HepG2 (cell line): Measurements from ENCODE around the gene DDAH2. TPM values are rescaled to one million over a fixed set of nuclear protein-coding genes. Genes with fewer than 3 reads are reported as not detected.

Source experiments
- HCFC1 ChIP-seq: fragments of 150-350 bp; IDR thresholded peaks from 2 replicates; pipeline ENCODE4 v1.6.1; 2014; ENCODE audit warnings: low read depth, low read length
- HDAC1 ChIP-seq: sonication (generic); formaldehyde crosslinking; IDR thresholded peaks from 2 replicates; pipeline ENCODE4 v1.5.1; 2020; ENCODE audit warnings: mild to moderate bottlenecking, missing genetic modification reagents
- SP4 ChIP-seq: sonication (generic); formaldehyde crosslinking; IDR thresholded peaks from 2 replicates; pipeline ENCODE4 v1.8.1; 2023; ENCODE audit warnings: mild to moderate bottlenecking, missing genetic modification reagents
- STAG1 ChIP-seq: sonication (generic); formaldehyde crosslinking; IDR thresholded peaks from 2 replicates; pipeline ENCODE4 v1.4.0; 2020; ENCODE audit warnings: missing genetic modification reagents
- ZNF17 ChIP-seq: sonication (generic); formaldehyde crosslinking; IDR thresholded peaks from 2 replicates; pipeline ENCODE4 v1.5.0; 2020; ENCODE audit warnings: mild to moderate bottlenecking, missing genetic modification reagents
- ZNF614 ChIP-seq: IDR thresholded peaks from 2 replicates; pipeline ENCODE4 v1.6.1; 2018; ENCODE audit warnings: missing biosample characterization, missing genetic modification reagents, inconsistent platforms, borderline replicate concordance
- ZNF768 ChIP-seq: sonication (generic); formaldehyde crosslinking; IDR thresholded peaks from 2 replicates; pipeline ENCODE4 v1.4.0; 2020; ENCODE audit warnings: missing genetic modification reagents
- polyA plus RNA-seq, 8 experiments: library from polyadenylated mRNA; depleted of rRNA in 3 of 8; stranded (reverse) in 7 of 8; unstranded in 1 of 8; fragments of >200 nt; fragmentation: Illumina TruSeq in 4 of 8; extraction: Trizol in 4 of 8; gene quantifications; 2 replicates each; pipeline versions ENCODE4 v1.2.1 to v1.2.3, GENCODE V29; 2011 to 2016; ENCODE audit warnings: low read depth in 4 of 8, missing spikeins in 1 of 8, mixed read lengths in 1 of 8; ENCODE audit not compliant: insufficient read depth in 1 of 8
- total RNA-seq, 5 experiments: library from RNA; depleted of rRNA; stranded (reverse); fragments of >200 nt; fragmentation: Illumina TruSeq; extraction: Trizol; gene quantifications; 2 replicates each; pipeline ENCODE4 v1.2.3, GENCODE V29; 2016; ENCODE audit warnings: low read depth in 1 of 5
- TF ChIP-seq, protein P1 (sequence below): sonication (generic); formaldehyde crosslinking; IDR thresholded peaks from 2 replicates; pipeline ENCODE4 v1.4.0; 2020; ENCODE audit warnings: low read depth, missing genetic modification reagents
- TF ChIP-seq, protein P2 (sequence below): sonication (generic); formaldehyde crosslinking; conservative IDR thresholded peaks from 2 replicates; pipeline ENCODE4 v1.8.1; 2023; ENCODE audit warnings: missing genetic modification reagents
- TF ChIP-seq, protein P3 (sequence below): sonication (generic); formaldehyde crosslinking; IDR thresholded peaks from 2 replicates; pipeline ENCODE4 v1.4.0; 2020; ENCODE audit warnings: missing genetic modification reagents
- TF ChIP-seq, protein P4 (sequence below): sonication (generic); formaldehyde crosslinking; IDR thresholded peaks from 2 replicates; pipeline ENCODE4 v1.4.0; 2020; ENCODE audit warnings: mild to moderate bottlenecking, missing genetic modification reagents, borderline replicate concordance

The DDAH2 gene
- total and polyA plus RNA-seq, 2 of the 13 experiments (the other 11 are each of a cell fraction or from before 2014, with no cell fraction given): 16.4 to 21.1 TPM

DNA sequence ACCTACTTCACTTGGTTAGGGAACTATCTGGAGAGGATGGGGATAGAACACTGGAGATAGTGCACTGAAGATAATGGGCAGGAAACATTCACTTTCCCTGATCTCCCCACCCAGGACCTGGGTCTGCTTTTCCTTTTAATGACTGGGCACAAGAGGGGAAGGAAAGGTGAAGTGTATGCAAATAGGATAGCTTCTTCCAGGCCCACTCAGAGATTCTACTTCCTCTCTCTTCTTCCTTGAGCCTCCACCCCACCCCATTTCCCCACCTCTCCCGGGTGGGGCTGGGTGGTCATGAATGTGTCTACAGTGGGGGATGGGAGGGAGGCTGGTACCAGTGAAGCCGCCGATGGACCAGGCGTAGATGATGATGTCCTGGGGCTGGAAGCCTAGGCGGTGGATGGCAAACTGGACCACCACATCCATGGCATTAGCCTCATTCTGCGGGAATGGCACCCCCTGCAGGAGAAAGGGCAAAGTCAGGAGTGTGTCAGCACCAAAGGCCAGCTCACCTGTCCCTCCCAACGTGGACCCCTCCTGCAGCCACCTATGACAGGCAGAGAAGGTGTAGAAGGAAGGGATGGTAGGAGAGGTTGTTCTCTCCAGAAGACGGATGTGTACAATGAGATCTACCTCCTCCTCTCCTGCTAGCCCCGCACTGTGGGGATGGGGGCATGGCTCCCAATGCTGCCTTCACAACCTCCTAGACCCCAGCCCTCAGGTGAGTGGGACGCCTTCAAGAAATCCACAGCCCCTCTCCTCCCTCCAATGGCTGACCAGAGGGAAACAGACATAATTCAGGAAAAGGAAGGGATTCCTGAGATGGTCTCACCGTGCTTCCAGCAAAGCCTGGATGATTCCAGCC lies 39.6 kb downstream of the DDAH2 start (continued):
- TF ChIP-seq ZNF614 (CRISPR knock-in tag) (no peak), ZNF768 (CRISPR knock-in tag) (peak; percentile 20; the same call in 1 of the 2 replicates), SP4 (no peak), HCFC1 (no peak), ZNF17 (CRISPR knock-in tag) (no peak), HDAC1 (CRISPR knock-in tag) (no peak), STAG1 (CRISPR knock-in tag) (peak; percentile 34; the same call in 1 of the 2 replicates)
- TF ChIP-seq, protein P1, sequence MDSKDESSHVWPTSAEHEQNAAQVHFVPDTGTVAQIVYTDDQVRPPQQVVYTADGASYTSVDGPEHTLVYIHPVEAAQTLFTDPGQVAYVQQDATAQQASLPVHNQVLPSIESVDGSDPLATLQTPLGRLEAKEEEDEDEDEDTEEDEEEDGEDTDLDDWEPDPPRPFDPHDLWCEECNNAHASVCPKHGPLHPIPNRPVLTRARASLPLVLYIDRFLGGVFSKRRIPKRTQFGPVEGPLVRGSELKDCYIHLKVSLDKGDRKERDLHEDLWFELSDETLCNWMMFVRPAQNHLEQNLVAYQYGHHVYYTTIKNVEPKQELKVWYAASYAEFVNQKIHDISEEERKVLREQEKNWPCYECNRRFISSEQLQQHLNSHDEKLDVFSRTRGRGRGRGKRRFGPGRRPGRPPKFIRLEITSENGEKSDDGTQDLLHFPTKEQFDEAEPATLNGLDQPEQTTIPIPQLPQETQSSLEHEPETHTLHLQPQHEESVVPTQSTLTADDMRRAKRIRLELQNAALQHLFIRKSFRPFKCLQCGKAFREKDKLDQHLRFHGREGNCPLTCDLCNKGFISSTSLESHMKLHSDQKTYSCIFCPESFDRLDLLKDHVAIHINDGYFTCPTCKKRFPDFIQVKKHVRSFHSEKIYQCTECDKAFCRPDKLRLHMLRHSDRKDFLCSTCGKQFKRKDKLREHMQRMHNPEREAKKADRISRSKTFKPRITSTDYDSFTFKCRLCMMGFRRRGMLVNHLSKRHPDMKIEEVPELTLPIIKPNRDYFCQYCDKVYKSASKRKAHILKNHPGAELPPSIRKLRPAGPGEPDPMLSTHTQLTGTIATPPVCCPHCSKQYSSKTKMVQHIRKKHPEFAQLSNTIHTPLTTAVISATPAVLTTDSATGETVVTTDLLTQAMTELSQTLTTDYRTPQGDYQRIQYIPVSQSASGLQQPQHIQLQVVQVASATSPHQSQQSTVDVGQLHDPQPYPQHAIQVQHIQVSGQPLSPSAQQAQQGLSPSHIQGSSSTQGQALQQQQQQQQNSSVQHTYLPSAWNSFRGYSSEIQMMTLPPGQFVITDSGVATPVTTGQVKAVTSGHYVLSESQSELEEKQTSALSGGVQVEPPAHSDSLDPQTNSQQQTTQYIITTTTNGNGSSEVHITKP: no peak
- TF ChIP-seq, protein P2, sequence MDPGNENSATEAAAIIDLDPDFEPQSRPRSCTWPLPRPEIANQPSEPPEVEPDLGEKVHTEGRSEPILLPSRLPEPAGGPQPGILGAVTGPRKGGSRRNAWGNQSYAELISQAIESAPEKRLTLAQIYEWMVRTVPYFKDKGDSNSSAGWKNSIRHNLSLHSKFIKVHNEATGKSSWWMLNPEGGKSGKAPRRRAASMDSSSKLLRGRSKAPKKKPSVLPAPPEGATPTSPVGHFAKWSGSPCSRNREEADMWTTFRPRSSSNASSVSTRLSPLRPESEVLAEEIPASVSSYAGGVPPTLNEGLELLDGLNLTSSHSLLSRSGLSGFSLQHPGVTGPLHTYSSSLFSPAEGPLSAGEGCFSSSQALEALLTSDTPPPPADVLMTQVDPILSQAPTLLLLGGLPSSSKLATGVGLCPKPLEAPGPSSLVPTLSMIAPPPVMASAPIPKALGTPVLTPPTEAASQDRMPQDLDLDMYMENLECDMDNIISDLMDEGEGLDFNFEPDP: no peak
- TF ChIP-seq, protein P3, sequence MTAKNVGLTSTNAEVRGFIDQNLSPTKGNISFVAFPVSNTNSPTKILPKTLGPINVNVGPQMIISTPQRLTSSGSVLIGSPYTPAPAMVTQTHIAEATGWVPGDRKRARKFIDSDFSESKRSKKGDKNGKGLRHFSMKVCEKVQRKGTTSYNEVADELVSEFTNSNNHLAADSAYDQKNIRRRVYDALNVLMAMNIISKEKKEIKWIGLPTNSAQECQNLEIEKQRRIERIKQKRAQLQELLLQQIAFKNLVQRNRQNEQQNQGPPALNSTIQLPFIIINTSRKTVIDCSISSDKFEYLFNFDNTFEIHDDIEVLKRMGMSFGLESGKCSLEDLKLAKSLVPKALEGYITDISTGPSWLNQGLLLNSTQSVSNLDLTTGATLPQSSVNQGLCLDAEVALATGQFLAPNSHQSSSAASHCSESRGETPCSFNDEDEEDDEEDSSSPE (CRISPR knock-in tag): no peak
- TF ChIP-seq, protein P4, sequence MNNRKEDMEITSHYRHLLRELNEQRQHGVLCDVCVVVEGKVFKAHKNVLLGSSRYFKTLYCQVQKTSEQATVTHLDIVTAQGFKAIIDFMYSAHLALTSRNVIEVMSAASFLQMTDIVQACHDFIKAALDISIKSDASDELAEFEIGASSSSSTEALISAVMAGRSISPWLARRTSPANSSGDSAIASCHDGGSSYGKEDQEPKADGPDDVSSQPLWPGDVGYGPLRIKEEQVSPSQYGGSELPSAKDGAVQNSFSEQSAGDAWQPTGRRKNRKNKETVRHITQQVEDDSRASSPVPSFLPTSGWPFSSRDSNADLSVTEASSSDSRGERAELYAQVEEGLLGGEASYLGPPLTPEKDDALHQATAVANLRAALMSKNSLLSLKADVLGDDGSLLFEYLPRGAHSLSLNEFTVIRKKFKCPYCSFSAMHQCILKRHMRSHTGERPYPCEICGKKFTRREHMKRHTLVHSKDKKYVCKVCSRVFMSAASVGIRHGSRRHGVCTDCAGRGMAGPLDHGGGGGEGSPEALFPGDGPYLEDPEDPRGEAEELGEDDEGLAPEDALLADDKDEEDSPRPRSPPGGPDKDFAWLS: no peak
